ENCODE results near the gene KRTAP5-4.
"Not testable (repeated sequence)": the region's sequence is repeated elsewhere in the genome, so short reads cannot be mapped to it uniquely, and the experiment has no call there.

KRTAP5-4 gene

GRCh38 chr11:1598406-1598805, 23.5 kb downstream of the KRTAP5-4 start:
- not testable (repeated sequence) for DNase-seq

- DNase-seq = no peak
Observed at GRCh38 chr11:1597994-1598380, 24.0 kb downstream of the KRTAP5-4 start, which contains the start of gene KRTAP5-2. TSS of gene KRTAP5-2 (minus strand) at chr11:1598294. CDS start at chr11:1598250, 44 bp downstream.

GRCh38 chr11:1597331-1597993, 24.5 kb downstream of the KRTAP5-4 start:
- no peak for DNase-seq

GRCh38 chr11:1596576-1597121, 25.3 kb downstream of the KRTAP5-4 start:
- DNase-seq = not testable (repeated sequence)

GRCh38 chr11:1595994-1596575, 25.9 kb downstream of the KRTAP5-4 start:
- not testable (repeated sequence) for DNase-seq

GRCh38 chr11:1592628-1593027, 29.3 kb downstream of the KRTAP5-4 start:
- DNase-seq = no peak

- no peak for DNase-seq
Observed at GRCh38 chr11:1589996-1590395, 31.9 kb downstream of the KRTAP5-4 start.

GRCh38 chr11:1589191-1589963, 32.6 kb downstream of the KRTAP5-4 start:
- DNase-seq = not testable (repeated sequence)

- DNase-seq = no peak
Observed at GRCh38 chr11:1586699-1587098, 35.2 kb downstream of the KRTAP5-4 start.

GRCh38 chr11:1584661-1585370, 37.1 kb downstream of the KRTAP5-4 start, which contains the start of gene KRTAP5-1:
TSS of gene KRTAP5-1 (minus strand) at chr11:1585283. CDS start at chr11:1585249, 34 bp downstream.
- DNase-seq = not testable (repeated sequence)

GRCh38 chr11:1582909-1583308, 39.0 kb downstream of the KRTAP5-4 start:
- DNase-seq = not testable (repeated sequence)

GRCh38 chr11:1581976-1582375, 40.0 kb downstream of the KRTAP5-4 start:
- DNase-seq = no peak

GRCh38 chr11:1576825-1577224, 45.1 kb downstream of the KRTAP5-4 start:
- DNase-seq = no peak

GRCh38 chr11:1575756-1576155, 46.2 kb downstream of the KRTAP5-4 start:
- not testable (repeated sequence) for DNase-seq

GRCh38 chr11:1574933-1575242, 47.0 kb downstream of the KRTAP5-4 start:
- no peak for DNase-seq

- DNase-seq = peak; percentile 59
Observed at GRCh38 chr11:1574238-1574932, 47.6 kb downstream of the KRTAP5-4 start.

GRCh38 chr11:1573903-1574237, 48.1 kb downstream of the KRTAP5-4 start:
- no peak for DNase-seq

- no peak for DNase-seq
Observed at GRCh38 chr11:1573077-1573902, 48.6 kb downstream of the KRTAP5-4 start.

GRCh38 chr11:1572197-1573076, 49.5 kb downstream of the KRTAP5-4 start, which contains the start of gene DUSP8:
TSS of gene DUSP8 (minus strand) at chr11:1572271. CDS start at chr11:1565826, 6,445 bp downstream.
- DNase-seq = peak; percentile 96

GRCh38 chr11:1571760-1572196, 50.2 kb downstream of the KRTAP5-4 start:
- DNase-seq = no peak
